ENCODE results near the gene RPS6KA2.

RPS6KA2 gene

DNA sequence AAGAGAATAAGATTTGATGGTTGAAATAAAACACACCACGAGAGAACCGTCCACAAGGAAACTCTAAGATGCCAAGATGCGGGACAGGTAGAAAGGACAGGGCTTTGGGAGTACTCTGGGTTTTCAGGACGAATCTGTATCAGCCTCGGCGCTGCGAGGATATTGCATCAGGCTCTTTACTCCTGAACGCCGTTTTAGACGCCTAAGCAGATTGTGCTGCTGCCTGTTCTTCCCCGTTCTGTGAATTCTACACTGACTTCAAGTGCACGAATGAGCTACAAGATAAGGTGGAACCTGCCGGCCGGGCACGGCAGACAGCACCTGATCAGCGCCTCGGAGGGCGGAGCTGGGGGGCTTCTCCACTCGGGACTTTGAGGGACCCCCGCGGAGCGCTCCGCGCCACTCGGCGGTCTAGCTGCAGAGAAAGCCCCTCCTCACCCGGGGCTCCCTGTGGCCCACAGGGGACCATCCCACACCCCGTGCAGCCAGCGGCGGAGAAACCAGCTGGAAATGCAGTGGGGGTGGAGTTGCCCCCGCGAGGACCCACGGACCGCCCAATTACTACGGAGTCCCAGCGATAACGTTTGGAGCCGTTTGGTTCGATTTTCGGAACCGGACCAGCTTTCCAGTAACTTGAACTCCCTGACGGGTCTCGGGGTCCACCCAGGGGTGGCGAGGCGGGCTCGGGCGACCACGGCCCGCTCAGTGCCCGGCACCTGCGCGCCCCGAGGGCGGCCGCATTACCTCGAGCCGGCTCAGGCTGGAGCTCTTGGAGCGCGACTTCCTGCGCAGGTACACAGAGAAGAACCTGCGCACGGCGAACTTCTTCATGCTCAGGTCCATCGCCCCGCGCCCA is 646 bp downstream of the RPS6KA2 start:
- no peaks in the 10 kb centered on the region for H3K36me3 ChIP-seq (ENCODE audit: control insufficient read depth, insufficient read depth, low read length)
- H3K27me3 ChIP-seq (replicated peaks; ENCODE audit: control insufficient read depth, insufficient read depth, low read length): no peaks in the 10 kb centered on the region; the same call in 1 of the 2 replicates
- DNase-seq (ENCODE audit: extremely low read depth, insufficient read length): no peak
- TF ChIP-seq, protein P1, sequence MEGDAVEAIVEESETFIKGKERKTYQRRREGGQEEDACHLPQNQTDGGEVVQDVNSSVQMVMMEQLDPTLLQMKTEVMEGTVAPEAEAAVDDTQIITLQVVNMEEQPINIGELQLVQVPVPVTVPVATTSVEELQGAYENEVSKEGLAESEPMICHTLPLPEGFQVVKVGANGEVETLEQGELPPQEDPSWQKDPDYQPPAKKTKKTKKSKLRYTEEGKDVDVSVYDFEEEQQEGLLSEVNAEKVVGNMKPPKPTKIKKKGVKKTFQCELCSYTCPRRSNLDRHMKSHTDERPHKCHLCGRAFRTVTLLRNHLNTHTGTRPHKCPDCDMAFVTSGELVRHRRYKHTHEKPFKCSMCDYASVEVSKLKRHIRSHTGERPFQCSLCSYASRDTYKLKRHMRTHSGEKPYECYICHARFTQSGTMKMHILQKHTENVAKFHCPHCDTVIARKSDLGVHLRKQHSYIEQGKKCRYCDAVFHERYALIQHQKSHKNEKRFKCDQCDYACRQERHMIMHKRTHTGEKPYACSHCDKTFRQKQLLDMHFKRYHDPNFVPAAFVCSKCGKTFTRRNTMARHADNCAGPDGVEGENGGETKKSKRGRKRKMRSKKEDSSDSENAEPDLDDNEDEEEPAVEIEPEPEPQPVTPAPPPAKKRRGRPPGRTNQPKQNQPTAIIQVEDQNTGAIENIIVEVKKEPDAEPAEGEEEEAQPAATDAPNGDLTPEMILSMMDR (IDR thresholded peaks at IDR 0.05; ENCODE audit: insufficient read depth, low read length, poor library complexity, severe bottlenecking): no peak
- peak overlapping the region; percentile 71 for H3K4me3 ChIP-seq (replicated peaks; ENCODE audit: low read depth, low read length)

DNA sequence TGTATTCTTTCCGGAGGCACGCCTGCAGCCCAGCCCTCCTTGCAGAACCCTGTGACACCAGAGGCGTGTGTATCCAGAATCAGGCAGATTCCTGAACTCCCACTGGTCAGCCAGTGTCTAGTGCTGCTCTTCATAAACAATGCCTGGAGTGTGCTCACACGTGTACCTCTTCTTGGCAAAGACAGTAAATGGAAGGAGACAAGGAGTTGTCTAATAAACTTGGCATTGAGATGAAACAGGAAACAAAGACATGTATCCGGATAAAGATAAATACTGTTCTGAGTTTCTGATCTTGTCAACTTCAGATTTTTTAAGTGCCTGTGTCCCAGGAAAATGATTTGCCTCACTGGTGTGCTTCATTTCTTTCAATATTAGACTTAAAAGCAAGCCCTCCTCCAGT is 1.7 kb downstream of the RPS6KA2 start:
- no peaks in the 10 kb centered on the region; the same call in 1 of the 2 replicates for H3K27me3 ChIP-seq (replicated peaks; ENCODE audit: control insufficient read depth, insufficient read depth, low read length)
- DNase-seq (ENCODE audit: extremely low read depth, insufficient read length): no peak
- H3K36me3 ChIP-seq (ENCODE audit: control insufficient read depth, insufficient read depth, low read length): no peaks in the 10 kb centered on the region
- TF ChIP-seq, protein P1 (IDR thresholded peaks at IDR 0.05; ENCODE audit: insufficient read depth, low read length, poor library complexity, severe bottlenecking): no peak
- H3K4me3 ChIP-seq (replicated peaks; ENCODE audit: low read depth, low read length): no peak overlapping the region

DNA sequence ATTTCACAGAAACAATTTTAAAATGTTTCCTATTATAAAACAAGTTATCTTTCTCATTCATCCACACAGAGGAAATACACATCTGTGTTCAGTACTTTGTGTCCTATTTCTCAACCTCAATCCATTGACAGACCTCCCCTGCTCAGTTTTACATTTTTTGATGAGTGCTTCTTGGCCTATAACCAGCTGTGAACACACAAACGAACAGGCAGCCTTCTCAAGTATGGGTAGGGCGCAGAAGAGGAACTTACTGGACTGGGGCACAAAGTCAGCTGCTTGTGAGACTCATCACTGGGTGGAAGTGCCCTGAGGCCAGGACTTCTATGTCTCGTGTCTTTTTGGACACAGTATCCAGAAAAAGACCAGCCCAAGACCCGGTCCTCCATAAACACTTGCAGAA is 2.8 kb downstream of the RPS6KA2 start:
- DNase-seq (ENCODE audit: extremely low read depth, insufficient read length): no peak
- Histone ChIP-seq H3K27me3 (replicated peaks; ENCODE audit: control insufficient read depth, insufficient read depth, low read length) (no peaks in the 10 kb centered on the region; the same call in 1 of the 2 replicates), H3K36me3 (ENCODE audit: control insufficient read depth, insufficient read depth, low read length) (no peaks in the 10 kb centered on the region), H3K4me3 (replicated peaks; ENCODE audit: low read depth, low read length) (no peak overlapping the region)
- TF ChIP-seq, protein P1 (IDR thresholded peaks at IDR 0.05; ENCODE audit: insufficient read depth, low read length, poor library complexity, severe bottlenecking): no peak

DNA sequence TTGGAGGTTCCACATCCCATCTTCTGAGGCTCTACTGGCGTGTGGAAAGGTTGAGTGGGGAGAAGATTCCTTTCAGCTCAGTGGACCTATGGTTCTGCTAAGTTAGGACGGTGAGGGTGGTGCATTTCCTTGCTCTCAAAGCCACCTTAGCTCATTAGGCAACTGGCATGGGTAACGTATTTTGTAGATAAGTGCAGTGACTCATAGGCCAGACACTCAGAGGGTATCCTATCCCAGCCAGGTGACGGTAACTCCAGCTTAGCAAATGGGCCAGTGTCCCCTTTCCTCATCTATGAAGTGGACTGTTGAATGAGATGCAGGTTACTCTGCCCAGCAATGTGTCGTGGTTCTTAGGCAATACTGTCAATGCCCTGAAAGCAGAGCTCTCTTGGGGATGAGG is 3.7 kb downstream of the RPS6KA2 start:
- Histone ChIP-seq H3K4me3 (replicated peaks; ENCODE audit: low read depth, low read length) (no peak overlapping the region), H3K27me3 (replicated peaks; ENCODE audit: control insufficient read depth, insufficient read depth, low read length) (no peaks in the 10 kb centered on the region; the same call in none of the 2 replicates), H3K36me3 (ENCODE audit: control insufficient read depth, insufficient read depth, low read length) (no peaks in the 10 kb centered on the region)
- TF ChIP-seq, protein P1 (IDR thresholded peaks at IDR 0.05; ENCODE audit: insufficient read depth, low read length, poor library complexity, severe bottlenecking): no peak
- no peak for DNase-seq (ENCODE audit: extremely low read depth, insufficient read length)

DNA sequence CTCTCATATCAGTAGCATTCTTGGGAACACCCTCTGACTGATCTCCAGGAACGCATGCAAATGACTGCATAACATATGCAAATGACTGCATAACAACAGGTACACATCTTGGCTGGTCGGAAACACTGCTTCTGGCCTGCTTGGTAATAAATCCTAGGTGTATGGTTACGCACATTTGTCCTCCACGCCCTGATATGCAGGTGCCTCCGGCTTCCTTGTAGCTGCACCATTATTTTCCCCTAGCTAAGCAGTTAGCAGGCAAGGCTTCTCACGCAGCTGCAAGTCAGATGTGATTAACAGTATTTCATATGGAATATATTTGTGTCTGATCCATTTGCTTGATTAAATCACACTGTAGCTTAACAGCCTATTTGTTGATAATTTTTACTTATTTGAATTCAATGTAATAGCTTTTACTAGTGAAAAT is 5.9 kb downstream of the RPS6KA2 start:
- DNase-seq (ENCODE audit: extremely low read depth, insufficient read length): no peak
- TF ChIP-seq, protein P1 (IDR thresholded peaks at IDR 0.05; ENCODE audit: insufficient read depth, low read length, poor library complexity, severe bottlenecking): no peak
- Histone ChIP-seq H3K4me3 (replicated peaks; ENCODE audit: low read depth, low read length) (no peak overlapping the region), H3K36me3 (ENCODE audit: control insufficient read depth, insufficient read depth, low read length) (no peaks in the 10 kb centered on the region), H3K27me3 (replicated peaks; ENCODE audit: control insufficient read depth, insufficient read depth, low read length) (no peaks in the 10 kb centered on the region; the same call in none of the 2 replicates)
